Mammary epithelial cell (primary cell): ENCODE data around the gene ADCYAP1.

ENCODE experiments used
- CTCF ChIP-seq, 2 donors: IDR thresholded peaks in 1 of 2; conservative IDR thresholded peaks in 1 of 2; 2 replicates each; pipeline ENCODE4 v1.5.1; 2011 to 2012; ENCODE audit warnings: inconsistent platforms in 2 of 2, low read length in 2 of 2, mild to moderate bottlenecking in 2 of 2, control low read depth in 1 of 2, low read depth in 1 of 2; ENCODE audit not compliant: insufficient read depth in 1 of 2; ENCODE audit errors: extremely low read depth in 1 of 2
- EZH2 ChIP-seq: IDR thresholded peaks from 2 replicates; pipeline ENCODE4 v1.6.1; 2012; ENCODE audit warnings: low read length, inconsistent platforms, borderline replicate concordance

- TF ChIP-seq CTCF (conservative IDR thresholded peaks at IDR 0.05 in 1 of 2, IDR thresholded peaks at IDR 0.05 in 1 of 2; ENCODE audit: extremely low read depth in 1 of 2, insufficient read depth in 1 of 2, low read depth in 1 of 2, low read length in 2 of 2) (no peak), EZH2 (no peak)
These were observed 39.8 kb downstream of the ADCYAP1 start for GRCh38 chr18:944440-944839.
